Stomach (tissue), 4 donors: ENCODE results near the gene RPSA.

Experiments
- CTCF ChIP-seq, 7 experiments: fragments of 450-650 bp in 4 of 7; fragments of 200-600 bp in 3 of 7; sonication (generic) in 3 of 7; IDR thresholded peaks; one replicate each; pipeline ENCODE4 v1.5.1; 2016 to 2019; ENCODE audit warnings: antibody characterized with exemption in 7 of 7, control low read depth in 2 of 7, mild to moderate bottlenecking in 1 of 7
- EP300 ChIP-seq: sonication (generic); formaldehyde crosslinking; IDR thresholded peaks from one replicate; pipeline ENCODE4 v1.6.1; 2017; ENCODE audit warnings: antibody characterized with exemption
- POLR2A ChIP-seq, 4 donors: fragments of 450-650 bp; IDR thresholded peaks; one replicate each; pipeline ENCODE4 v1.6.1; 2016; ENCODE audit warnings: antibody characterized with exemption in 4 of 4, control low read depth in 2 of 4, mild to moderate bottlenecking in 1 of 4, moderate library complexity in 1 of 4

- TF ChIP-seq CTCF (IDR thresholded peaks at IDR 0.05) (no peak), POLR2A (IDR thresholded peaks at IDR 0.05) (no peak), EP300 (no peak)
Measured at GRCh38 chr3:39415983-39416382, 9.5 kb downstream of the RPSA start.
